ENCODE data around the gene MDFIC. TPM values are rescaled to one million over a fixed set of nuclear protein-coding genes. Genes with fewer than 3 reads are reported as not detected.

The MDFIC gene
- total RNA-seq, 1 experiment from 2014 or later = 7.3 TPM

GRCh38 chr7:115038158-115038557, 116.3 kb downstream of the MDFIC start:
- DNase-seq (ENCODE audit: low read depth, low spot score) = no peak
- no peaks in the 10 kb centered on the region for H3K9me3 ChIP-seq (ENCODE audit: control insufficient read depth, insufficient read depth, low read depth, low read length)
- H3K27ac ChIP-seq (ENCODE audit: low read length) = no peak overlapping the region
- in situ Hi-C loops (cut with HindIII; ENCODE audit: low pct_unique_long_range_greater_than_20kb, low sequenced_read_pairs) (no loop called here), intact Hi-C loops (cut with micrococcal nuclease; ENCODE audit: unreplicated experiment) (no loop called here)
- H3K4me3 ChIP-seq (ENCODE audit: low read depth in 2 of 2, low read length in 2 of 2) = no peak overlapping the region
- POLR2A ChIA-PET = no interaction called here
- TF ChIP-seq TCF7L2 (IDR thresholded peaks at IDR 0.05; ENCODE audit: low read depth, low read length) (no peak), SIN3A (IDR thresholded peaks at IDR 0.05; ENCODE audit: borderline replicate concordance, insufficient read depth, low read depth, low read length) (no peak), REST (IDR thresholded peaks at IDR 0.05; ENCODE audit: insufficient read depth in 1 of 2, low read depth in 2 of 2, low read length in 1 of 2) (no peak), POLR2AphosphoS5 (IDR thresholded peaks at IDR 0.05; ENCODE audit: low read depth, low read length) (no peak)
- TF ChIP-seq, protein P1, sequence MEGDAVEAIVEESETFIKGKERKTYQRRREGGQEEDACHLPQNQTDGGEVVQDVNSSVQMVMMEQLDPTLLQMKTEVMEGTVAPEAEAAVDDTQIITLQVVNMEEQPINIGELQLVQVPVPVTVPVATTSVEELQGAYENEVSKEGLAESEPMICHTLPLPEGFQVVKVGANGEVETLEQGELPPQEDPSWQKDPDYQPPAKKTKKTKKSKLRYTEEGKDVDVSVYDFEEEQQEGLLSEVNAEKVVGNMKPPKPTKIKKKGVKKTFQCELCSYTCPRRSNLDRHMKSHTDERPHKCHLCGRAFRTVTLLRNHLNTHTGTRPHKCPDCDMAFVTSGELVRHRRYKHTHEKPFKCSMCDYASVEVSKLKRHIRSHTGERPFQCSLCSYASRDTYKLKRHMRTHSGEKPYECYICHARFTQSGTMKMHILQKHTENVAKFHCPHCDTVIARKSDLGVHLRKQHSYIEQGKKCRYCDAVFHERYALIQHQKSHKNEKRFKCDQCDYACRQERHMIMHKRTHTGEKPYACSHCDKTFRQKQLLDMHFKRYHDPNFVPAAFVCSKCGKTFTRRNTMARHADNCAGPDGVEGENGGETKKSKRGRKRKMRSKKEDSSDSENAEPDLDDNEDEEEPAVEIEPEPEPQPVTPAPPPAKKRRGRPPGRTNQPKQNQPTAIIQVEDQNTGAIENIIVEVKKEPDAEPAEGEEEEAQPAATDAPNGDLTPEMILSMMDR (IDR thresholded peaks at IDR 0.05) = no peak
- no peaks in the 10 kb centered on the region for H3K36me3 ChIP-seq (ENCODE audit: control insufficient read depth, insufficient read depth, low read length)
- CTCF ChIA-PET = interaction anchor here (0.7 kb wide), 1 partner anchor 16 kb away, joined by 10 read pairs; no protein-coding TSS in a partner anchor
- ATAC-seq = no peak
- no TSS peak for BruUV-seq (replicated peaks)
- no peaks in the 10 kb centered on the region for H3K27me3 ChIP-seq (ENCODE audit: control insufficient read depth, insufficient read depth, low read length)
- H3K4me1 ChIP-seq (ENCODE audit: control insufficient read depth, insufficient read depth, low read length) = no peaks in the 10 kb centered on the region

DNA sequence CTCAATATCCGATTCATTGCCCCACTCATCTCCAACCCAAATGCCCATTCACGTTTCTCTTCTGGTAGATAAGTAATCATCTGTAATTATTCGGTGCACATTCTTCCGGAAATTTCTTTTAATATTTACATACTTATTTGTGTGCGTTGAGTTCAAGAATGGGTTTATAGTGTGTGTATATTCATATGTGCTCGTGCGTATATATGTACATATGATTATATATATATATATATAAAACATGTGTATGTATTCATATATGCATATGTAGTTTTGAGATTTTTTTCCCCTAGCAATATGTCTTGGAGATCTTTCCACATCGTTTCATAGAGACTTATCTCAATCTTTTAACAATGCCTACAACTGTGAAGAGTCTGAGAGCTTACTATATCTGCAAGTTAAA, 118.2 kb downstream of the MDFIC start:
- CTCF ChIA-PET = no interaction called here
- ATAC-seq = no peak
- H3K4me3 ChIP-seq (ENCODE audit: low read depth in 2 of 2, low read length in 2 of 2) = no peak overlapping the region
- POLR2A ChIA-PET = no interaction called here
- H3K27me3 ChIP-seq (ENCODE audit: control insufficient read depth, insufficient read depth, low read length) = no peaks in the 10 kb centered on the region
- H3K4me1 ChIP-seq (ENCODE audit: control insufficient read depth, insufficient read depth, low read length) = no peaks in the 10 kb centered on the region
- in situ Hi-C loops (cut with HindIII; ENCODE audit: low pct_unique_long_range_greater_than_20kb, low sequenced_read_pairs) = no loop called here
- DNase-seq (ENCODE audit: low read depth, low spot score) = no peak
- no TSS peak for BruUV-seq (replicated peaks)
- H3K27ac ChIP-seq (ENCODE audit: low read length) = no peak overlapping the region
- H3K9me3 ChIP-seq (ENCODE audit: control insufficient read depth, insufficient read depth, low read depth, low read length) = no peaks in the 10 kb centered on the region
- intact Hi-C loops (cut with micrococcal nuclease; ENCODE audit: unreplicated experiment) = no loop called here
- no peaks in the 10 kb centered on the region for H3K36me3 ChIP-seq (ENCODE audit: control insufficient read depth, insufficient read depth, low read length)
- TF ChIP-seq SIN3A (IDR thresholded peaks at IDR 0.05; ENCODE audit: borderline replicate concordance, insufficient read depth, low read depth, low read length) = no peak
- no peak for TF ChIP-seq TCF7L2 (IDR thresholded peaks at IDR 0.05; ENCODE audit: low read depth, low read length)
- TF ChIP-seq, protein P1 (IDR thresholded peaks at IDR 0.05) = no peak
- no peak for TF ChIP-seq REST (IDR thresholded peaks at IDR 0.05; ENCODE audit: insufficient read depth in 1 of 2, low read depth in 2 of 2, low read length in 1 of 2)
- TF ChIP-seq POLR2AphosphoS5 (IDR thresholded peaks at IDR 0.05; ENCODE audit: low read depth, low read length) = no peak
